H1 (cell line): ENCODE results near the gene NME9. TPM values are rescaled to one million over a fixed set of nuclear protein-coding genes. Genes with fewer than 3 reads are reported as not detected.

Source experiments
- CTCF ChIA-PET: fragments of 300-600 bp; sonication (Branson Sonifier 250); formaldehyde crosslinking; loops from one replicate; lab custom pipeline; 2021; ENCODE audit not compliant: partially characterized antibody; lab: Charles Lee
- POLR2A ChIA-PET: fragments of 300-600 bp; sonication (Branson Sonifier 250); formaldehyde crosslinking; loops from one replicate; lab custom pipeline; 2021; ENCODE audit warnings: inconsistent platforms; ENCODE audit not compliant: partially characterized antibody; lab: Charles Lee
- DNase-seq, 2 experiments: peaks; one replicate each; pipeline versions ENCODE4 v3.0.0 to v3.0.0-alpha.2; 2010 to 2022; ENCODE audit warnings: low spot score in 2 of 2, low read depth in 1 of 2, mixed read lengths in 1 of 2
- FAIRE-seq: peaks from 2 replicates; lab custom pipeline; 2011; peaks lifted over from hg19 to GRCh38; lab: Jason Lieb, UNC
- H2AFZ ChIP-seq: 2 replicates; pipeline ENCODE4 v1.8.1; 2012; ENCODE audit warnings: low read length, inconsistent platforms
- H2AK5ac ChIP-seq: 2 replicates; pipeline ENCODE4 v1.6.1; 2013; ENCODE audit warnings: low read depth, low read length
- H2BK120ac ChIP-seq: replicated peaks from 2 replicates; pipeline ENCODE3; 2013; ENCODE audit warnings: low read depth, low read length, inconsistent platforms
- H2BK12ac ChIP-seq: 2 replicates; pipeline ENCODE4 v1.6.1; 2013; ENCODE audit warnings: low read depth, low read length
- H2BK15ac ChIP-seq: 2 replicates; pipeline ENCODE4 v1.6.1; 2013; ENCODE audit warnings: low read length
- H2BK20ac ChIP-seq: 2 replicates; pipeline ENCODE4 v1.6.1; 2013; ENCODE audit warnings: low read length
- H2BK5ac ChIP-seq: 2 replicates; pipeline ENCODE4 v1.6.1; 2013; ENCODE audit warnings: low read depth, low read length
- H3K14ac ChIP-seq: 2 replicates; pipeline ENCODE4 v1.6.1; 2013; ENCODE audit warnings: inconsistent platforms; ENCODE audit not compliant: insufficient read length
- H3K18ac ChIP-seq: 2 replicates; pipeline ENCODE4 v1.6.1; 2013; ENCODE audit warnings: low read length; ENCODE audit errors: extremely low read depth
- H3K23ac ChIP-seq: 2 replicates; pipeline ENCODE4 v1.6.1; 2013; ENCODE audit warnings: inconsistent platforms; ENCODE audit not compliant: insufficient read length
- H3K23me2 ChIP-seq: 2 replicates; pipeline ENCODE4 v1.6.1; 2013; ENCODE audit warnings: low read depth, low read length
- H3K27ac ChIP-seq: 2 replicates; pipeline ENCODE4 v1.6.1; 2011; ENCODE audit warnings: low read depth, low read length, inconsistent platforms
- H3K27me3 ChIP-seq, 4 experiments: replicated peaks in 1 of 4; 1 replicate in 1 of 4; 2 replicates in 3 of 4; pipeline versions ENCODE4 v1.6.1 to v1.8.1; 2011 to 2013; ENCODE audit warnings: low read length in 3 of 4, mild to moderate bottlenecking in 3 of 4, inconsistent platforms in 2 of 4, mixed read lengths in 2 of 4, moderate library complexity in 1 of 4; ENCODE audit not compliant: control insufficient read depth in 3 of 4, insufficient read depth in 3 of 4; ENCODE audit errors: extremely low read depth in 1 of 4
- H3K36me3 ChIP-seq, 4 experiments: 2 replicates each; pipeline versions ENCODE4 v1.6.1 to v1.8.1; 2011 to 2013; ENCODE audit warnings: mild to moderate bottlenecking in 4 of 4, low read length in 3 of 4, moderate library complexity in 2 of 4, control low read depth in 1 of 4, inconsistent platforms in 1 of 4; ENCODE audit not compliant: insufficient read depth in 4 of 4, control insufficient read depth in 2 of 4
- H3K4ac ChIP-seq: replicated peaks from 2 replicates; pipeline ENCODE3; 2013; ENCODE audit warnings: low read length, low read depth, mixed read lengths, inconsistent platforms; ENCODE audit not compliant: insufficient read length
- H3K4me1 ChIP-seq, 4 experiments: replicated peaks in 1 of 4; 1 replicate in 1 of 4; 2 replicates in 3 of 4; pipeline versions ENCODE4 v1.6.1 to v1.8.1; 2011 to 2013; ENCODE audit warnings: low read length in 3 of 4, inconsistent platforms in 2 of 4, mixed read lengths in 1 of 4; ENCODE audit not compliant: insufficient read depth in 4 of 4, control insufficient read depth in 3 of 4
- H3K4me2 ChIP-seq, 2 experiments: 2 replicates each; pipeline versions ENCODE4 v1.6.1 to v1.8.1; 2011 to 2013; ENCODE audit warnings: low read depth in 2 of 2, low read length in 2 of 2, control low read depth in 1 of 2, inconsistent platforms in 1 of 2, mild to moderate bottlenecking in 1 of 2; ENCODE audit not compliant: insufficient read depth in 1 of 2
- H3K4me3 ChIP-seq, 4 experiments: fragments of 200-600, 300-600 bp in 1 of 4; sonication (generic), shearing (Covaris generic), sonication (Bioruptor Twin) in 1 of 4; 2 replicates each; pipeline versions ENCODE4 v1.5.1 to v1.8.1; 2011 to 2016; ENCODE audit warnings: low read length in 4 of 4, low read depth in 3 of 4, control low read depth in 2 of 4, inconsistent platforms in 2 of 4, mild to moderate bottlenecking in 2 of 4, mixed read lengths in 1 of 4, moderate library complexity in 1 of 4; ENCODE audit not compliant: insufficient read depth in 2 of 4; ENCODE audit errors: extremely low read depth in 1 of 4
- H3K56ac ChIP-seq: replicated peaks from 2 replicates; pipeline ENCODE3; 2013; ENCODE audit warnings: low read depth, mild to moderate bottlenecking, mixed read lengths, low read length, inconsistent platforms; ENCODE audit not compliant: insufficient read length
- H3K79me1 ChIP-seq: 2 replicates; pipeline ENCODE4 v1.6.1; 2013; ENCODE audit warnings: low read depth, low read length, control low read depth
- H3K79me2 ChIP-seq, 2 experiments: 2 replicates each; pipeline versions ENCODE4 v1.6.1 to v1.8.1; 2012 to 2013; ENCODE audit warnings: low read length in 2 of 2, mild to moderate bottlenecking in 2 of 2, inconsistent platforms in 1 of 2; ENCODE audit not compliant: insufficient read depth in 2 of 2, control insufficient read depth in 1 of 2
- H3K9ac ChIP-seq, 4 experiments: replicated peaks in 1 of 4; 1 replicate in 1 of 4; 2 replicates in 3 of 4; pipeline versions ENCODE4 v1.6.1 to v1.8.1; 2011 to 2013; ENCODE audit warnings: low read depth in 3 of 4, low read length in 3 of 4, control low read depth in 2 of 4, mild to moderate bottlenecking in 2 of 4, moderate library complexity in 2 of 4, inconsistent platforms in 1 of 4; ENCODE audit errors: extremely low read depth in 1 of 4
- H3K9me3 ChIP-seq, 2 experiments: 2 replicates each; pipeline versions ENCODE4 v1.6.1 to v1.8.1; 2012 to 2013; ENCODE audit warnings: mild to moderate bottlenecking in 2 of 2, moderate library complexity in 2 of 2, control low read depth in 1 of 2, inconsistent platforms in 1 of 2, low read depth in 1 of 2, low read length in 1 of 2, mixed read lengths in 1 of 2; ENCODE audit not compliant: insufficient read depth in 2 of 2
- H4K20me1 ChIP-seq, 2 experiments: replicated peaks in 1 of 2; 2 replicates each; pipeline versions ENCODE3 to v1.8.1; 2011 to 2013; ENCODE audit warnings: inconsistent platforms in 2 of 2, low read length in 2 of 2, mild to moderate bottlenecking in 1 of 2; ENCODE audit not compliant: insufficient read depth in 2 of 2, control insufficient read depth in 1 of 2
- H4K5ac ChIP-seq: 2 replicates; pipeline ENCODE4 v1.6.1; 2013; ENCODE audit warnings: low read length, low read depth, mixed read lengths, inconsistent platforms; ENCODE audit not compliant: insufficient read length
- H4K8ac ChIP-seq: 2 replicates; pipeline ENCODE4 v1.8.0; 2013; ENCODE audit warnings: mild to moderate bottlenecking, moderate library complexity, low read length, inconsistent platforms; ENCODE audit not compliant: insufficient read depth; ENCODE audit errors: extremely low read depth
- H4K91ac ChIP-seq: replicated peaks from 2 replicates; pipeline ENCODE3; 2013; ENCODE audit warnings: low read length, mixed read lengths, inconsistent platforms; ENCODE audit not compliant: insufficient read length
- CEBPB ChIP-seq: IDR thresholded peaks from 2 replicates; pipeline ENCODE4 v1.6.1; 2012; ENCODE audit warnings: low read depth, low read length
- TAF1 ChIP-seq: IDR thresholded peaks from 2 replicates; pipeline ENCODE4 v1.6.1; 2011; ENCODE audit warnings: mild to moderate bottlenecking, low read depth, low read length
- WGBS, 2 experiments: shearing (Covaris generic) in 1 of 2; methylation state at CpG; one replicate each; pipeline versions ENCODE4 v1.1.6 to v1.1.7; 2013 to 2015; ENCODE audit warnings: low lambda C conversion rate in 2 of 2, mixed read lengths in 2 of 2, inconsistent platforms in 1 of 2, low coverage in 1 of 2, missing lambda C conversion rate in 1 of 2; ENCODE audit not compliant: insufficient replicate concordance in 2 of 2, insufficient coverage in 1 of 2, insufficient read length in 1 of 2; ENCODE audit errors: extremely low coverage in 1 of 2, missing lambda C conversion rate in 1 of 2; 5-methylcytosine and 5-hydroxymethylcytosine counted together
- polyA plus RNA-seq, 7 experiments: library from polyadenylated mRNA; depleted of rRNA in 3 of 7; stranded (reverse) in 5 of 7; unstranded in 2 of 7; fragments of >200 nt in 5 of 7; fragments of 200-250 nt in 2 of 7; gene quantifications; 1 replicate in 5 of 7; 2 replicates in 1 of 7; 4 replicates in 1 of 7; pipeline versions ENCODE4 v1.2.1 to v1.2.3, GENCODE V29; 2011 to 2013; ENCODE audit warnings: missing spikeins in 2 of 7, mixed read lengths in 2 of 7
- total RNA-seq: library from RNA; stranded (reverse); fragmentation: NEBNext Ultra II Directional; extraction: Animal tissue kit (Norgen Biotek cat#: 25700); gene quantifications from 2 replicates; pipeline ENCODE4 v1.2.1, GENCODE V29; 2021

The NME9 gene
- total and polyA plus RNA-seq, 2 of the 8 experiments (the other 6 are each of a cell fraction or from before 2014, with no cell fraction given), result 0.11 TPM; not detected in 1

DNA sequence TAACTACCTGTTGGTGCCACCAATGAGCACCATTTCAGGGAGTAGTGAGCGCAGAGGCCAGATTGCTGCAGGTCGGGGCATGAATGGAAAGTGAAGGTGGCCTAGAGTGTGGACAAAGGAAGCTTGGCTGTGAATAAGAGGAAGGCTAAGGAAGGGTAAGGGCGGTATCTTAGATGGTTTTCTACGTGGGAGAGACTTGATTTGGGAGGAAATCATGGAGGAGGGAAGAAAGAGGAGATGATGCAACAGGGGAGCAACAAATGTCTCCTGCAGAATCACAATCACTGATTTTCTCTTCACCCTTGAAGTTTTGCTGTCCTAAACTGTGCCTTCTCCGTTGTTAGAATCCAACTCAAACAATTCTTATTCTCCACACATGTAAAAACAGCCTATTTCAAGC, 21.8 kb downstream of the NME9 start:
- H3K23ac ChIP-seq, result no peak overlapping the region
- H3K4me3 ChIP-seq, result no peak overlapping the region
- no peak overlapping the region for H2BK20ac ChIP-seq
- ChIA-PET POLR2A (no interaction called here), CTCF (interaction anchor here (0.6 kb wide), 1 partner anchor 287 kb away, joined by 3 read pairs; no protein-coding TSS in a partner anchor)
- no peak overlapping the region for H3K18ac ChIP-seq
- no peaks in the 10 kb centered on the region for H3K79me2 ChIP-seq
- H3K4ac ChIP-seq, result no peak overlapping the region
- H3K9me3 ChIP-seq, result no peaks in the 10 kb centered on the region; a peak in 2 of 4 replicates
- no peak overlapping the region for H4K91ac ChIP-seq
- WGBS, 2 experiments, result 88% methylated on average over 5 of the region's 5 CpGs; no CpG with 5 or more reads in 1 of the 2 experiments
- 0 out of 2 replicates have a peak overlapping the region, but pooled peaks have one; percentile 8 for H2BK15ac ChIP-seq
- DNase-seq (no peak), FAIRE-seq (no peak)
- no peaks in the 10 kb centered on the region for H3K4me1 ChIP-seq
- H2BK12ac ChIP-seq, result no peak overlapping the region; the same call in 1 of the 2 replicates
- peaks cover 0 to 3% of the 10 kb centered on the region in 2 experiments for H4K20me1 ChIP-seq
- H3K27ac ChIP-seq, result no peak overlapping the region
- no peak overlapping the region for H3K9ac ChIP-seq
- H3K23me2 ChIP-seq, result no peaks in the 10 kb centered on the region
- no peak overlapping the region for H4K8ac ChIP-seq
- no peak overlapping the region for H2AK5ac ChIP-seq
- no peaks in the 10 kb centered on the region for H3K27me3 ChIP-seq
- H2BK5ac ChIP-seq, result no peak overlapping the region
- H2BK120ac ChIP-seq, result no peak overlapping the region
- no peak overlapping the region for H3K56ac ChIP-seq
- H3K36me3 ChIP-seq, result no peaks in the 10 kb centered on the region
- no peak overlapping the region for H3K14ac ChIP-seq
- no peak overlapping the region for H2AFZ ChIP-seq
- H3K4me2 ChIP-seq, result no peak overlapping the region
- TF ChIP-seq TAF1, result no peak
- TF ChIP-seq CEBPB, result peak; percentile 26; the same call in 1 of the 2 replicates
- no peak overlapping the region for H4K5ac ChIP-seq
- H3K79me1 ChIP-seq, result no peaks in the 10 kb centered on the region
